Measurements from ENCODE around the gene SLC41A3.

DNA sequence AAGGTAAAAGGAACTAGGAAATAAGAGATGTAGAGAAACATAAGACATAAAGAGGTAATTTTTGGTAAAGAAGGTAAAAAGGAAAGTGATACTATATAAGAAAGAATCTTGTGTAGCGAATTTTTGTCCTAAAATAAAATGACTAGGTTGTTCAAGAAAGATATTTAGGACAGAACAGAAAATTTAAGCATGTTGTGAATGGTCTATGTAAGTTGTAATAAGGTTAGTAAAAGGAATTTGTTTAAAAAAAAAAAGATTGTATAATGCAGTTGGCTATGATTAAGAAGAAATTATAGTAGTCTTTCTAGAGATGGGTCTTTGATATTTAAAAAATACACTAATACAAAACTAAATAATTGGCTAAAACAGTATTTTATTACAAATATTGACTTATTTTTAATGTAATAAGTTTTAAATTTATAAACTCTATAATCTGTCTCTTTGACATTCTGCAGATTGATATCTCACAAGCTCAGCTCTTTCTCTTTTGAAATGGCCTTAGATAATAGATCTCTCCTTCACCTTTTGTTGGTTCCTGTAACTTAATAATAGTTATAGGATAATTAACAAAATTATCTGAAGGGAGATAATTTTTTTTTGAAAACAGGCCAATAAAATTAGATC is 3.7 kb upstream of the SLC41A3 start:
- TF ChIP-seq HOXB5 (CRISPR knock-in tag; IDR thresholded peaks at IDR 0.05) (no peak), ZNF302 (CRISPR knock-in tag; IDR thresholded peaks at IDR 0.05) (no peak), CTCF (IDR thresholded peaks at IDR 0.05) (no peak), ELK1 (IDR thresholded peaks at IDR 0.05; ENCODE audit: low read depth, low read length) (no peak), CEBPB (IDR thresholded peaks at IDR 0.05) (no peak), REST (IDR thresholded peaks at IDR 0.05) (no peak), GATA3 (IDR thresholded peaks at IDR 0.05; ENCODE audit: borderline replicate concordance) (no peak), POLR2A (IDR thresholded peaks at IDR 0.05; ENCODE audit: low read length) (no peak), SREBF2 (IDR thresholded peaks at IDR 0.05) (no peak), CBX2 (IDR thresholded peaks at IDR 0.05; ENCODE audit: borderline replicate concordance, low read depth) (no peak), PHF8 (IDR thresholded peaks at IDR 0.05; ENCODE audit: borderline replicate concordance, low read depth) (no peak)
- TF ChIP-seq, protein P1, sequence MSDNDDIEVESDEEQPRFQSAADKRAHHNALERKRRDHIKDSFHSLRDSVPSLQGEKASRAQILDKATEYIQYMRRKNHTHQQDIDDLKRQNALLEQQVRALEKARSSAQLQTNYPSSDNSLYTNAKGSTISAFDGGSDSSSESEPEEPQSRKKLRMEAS (IDR thresholded peaks at IDR 0.05) = no peak
- TF ChIP-seq, protein P2, sequence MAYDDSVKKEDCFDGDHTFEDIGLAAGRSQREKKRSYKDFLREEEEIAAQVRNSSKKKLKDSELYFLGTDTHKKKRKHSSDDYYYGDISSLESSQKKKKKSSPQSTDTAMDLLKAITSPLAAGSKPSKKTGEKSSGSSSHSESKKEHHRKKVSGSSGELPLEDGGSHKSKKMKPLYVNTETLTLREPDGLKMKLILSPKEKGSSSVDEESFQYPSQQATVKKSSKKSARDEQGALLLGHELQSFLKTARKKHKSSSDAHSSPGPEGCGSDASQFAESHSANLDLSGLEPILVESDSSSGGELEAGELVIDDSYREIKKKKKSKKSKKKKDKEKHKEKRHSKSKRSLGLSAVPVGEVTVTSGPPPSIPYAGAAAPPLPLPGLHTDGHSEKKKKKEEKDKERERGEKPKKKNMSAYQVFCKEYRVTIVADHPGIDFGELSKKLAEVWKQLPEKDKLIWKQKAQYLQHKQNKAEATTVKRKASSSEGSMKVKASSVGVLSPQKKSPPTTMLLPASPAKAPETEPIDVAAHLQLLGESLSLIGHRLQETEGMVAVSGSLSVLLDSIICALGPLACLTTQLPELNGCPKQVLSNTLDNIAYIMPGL (CRISPR knock-in tag; IDR thresholded peaks at IDR 0.05; ENCODE audit: borderline replicate concordance) = no peak
